ENCODE results near the gene ATP6V0B.

DNA sequence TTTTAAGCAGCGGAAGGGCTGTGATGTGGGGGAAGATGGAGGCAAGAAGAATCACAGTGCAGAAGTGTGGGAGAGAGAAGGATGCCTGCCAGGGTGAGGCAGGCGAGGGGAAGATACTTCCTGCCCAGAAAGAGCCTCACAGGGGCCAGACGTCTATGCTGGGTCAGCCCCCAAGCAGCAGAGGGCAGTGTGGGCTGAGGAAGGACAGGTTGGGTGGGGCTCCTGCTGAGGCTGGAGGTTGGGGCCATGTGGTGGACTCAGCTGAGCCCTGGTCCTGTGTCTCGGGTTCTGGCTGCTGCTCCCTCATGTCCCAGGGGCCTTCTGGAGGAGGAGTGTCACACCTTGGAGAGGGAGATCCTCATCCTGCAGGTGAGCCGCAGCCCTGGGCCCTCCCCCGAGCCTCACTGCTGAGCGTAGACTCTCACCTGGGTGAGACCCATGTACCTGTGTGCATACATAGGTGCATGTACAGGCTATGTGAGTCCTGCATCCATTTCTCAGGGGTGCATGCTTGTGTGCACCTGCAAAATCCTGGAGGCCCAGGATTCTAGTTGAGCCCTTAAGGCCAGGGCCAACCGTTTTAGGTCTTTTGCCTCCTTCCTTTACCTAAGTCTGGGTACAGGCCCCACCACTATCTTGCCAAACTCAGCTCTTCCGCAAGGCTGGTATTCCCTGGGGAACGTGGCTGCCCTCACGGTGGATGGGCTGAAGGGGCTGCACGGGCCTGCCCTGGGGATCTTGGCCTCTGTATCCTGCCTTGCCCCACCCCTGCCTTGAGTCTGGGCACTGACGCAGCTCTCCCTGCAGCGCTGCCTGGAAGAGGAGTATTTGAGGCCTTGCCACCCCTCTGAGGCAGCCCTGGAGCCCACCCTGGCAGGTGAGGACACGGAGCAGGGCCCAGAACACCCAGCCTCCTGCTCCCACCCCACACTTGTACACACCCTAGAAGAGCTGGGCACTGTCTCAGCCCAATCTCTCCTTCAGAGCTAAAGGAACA lies 20.3 kb downstream of the ATP6V0B start:
- TF ChIP-seq POLR2A (IDR thresholded peaks at IDR 0.05; ENCODE audit: low read depth, low read length) (no peak), POLR2AphosphoS5 (IDR thresholded peaks at IDR 0.05; ENCODE audit: low read depth, low read length) (no peak)
